ENCODE results near the gene USP5. TPM values are rescaled to one million over a fixed set of nuclear protein-coding genes. Genes with fewer than 3 reads are reported as not detected.
"Not testable (repeated sequence)": the region's sequence is repeated elsewhere in the genome, so short reads cannot be mapped to it uniquely, and the experiment has no call there.

The USP5 gene
- total and polyA plus RNA-seq, 2 of the 8 experiments (the other 6 are each of a cell fraction or from before 2014, with no cell fraction given) = 66.5 to 148 TPM

- POLR2A ChIA-PET (ENCODE audit: partially characterized antibody) = interaction anchor here (0.9 to 7.8 kb wide), 7 partner anchors 9 to 56 kb away, joined by 3 to 86 read pairs (median 6); partner anchors contain the start of genes ENO2, SPSB2 and TPI1
- H3K18ac ChIP-seq (ENCODE audit: extremely low read depth, low read length); H3K9me3 ChIP-seq (ENCODE audit: insufficient read depth in 2 of 2, low read depth in 1 of 2, low read length in 1 of 2); H4K20me1 ChIP-seq (replicated peaks in 1 of 2; ENCODE audit: control insufficient read depth in 1 of 2, insufficient read depth in 2 of 2, low read length in 2 of 2); H3K79me1 ChIP-seq (ENCODE audit: low read depth, low read length); H3K14ac ChIP-seq (ENCODE audit: insufficient read length); H3K56ac ChIP-seq (replicated peaks; ENCODE audit: insufficient read length, low read depth, low read length); H3K4ac ChIP-seq (replicated peaks; ENCODE audit: insufficient read length, low read depth, low read length); FAIRE-seq; H2BK120ac ChIP-seq (replicated peaks; ENCODE audit: low read depth, low read length); H2AFZ ChIP-seq (ENCODE audit: low read length); H3K4me1 ChIP-seq (replicated peaks in 1 of 4; ENCODE audit: control insufficient read depth in 3 of 4, insufficient read depth in 4 of 4, low read length in 3 of 4); DNase-seq (ENCODE audit: low read depth in 1 of 2, low spot score in 2 of 2); H3K79me2 ChIP-seq (ENCODE audit: control insufficient read depth in 1 of 2, insufficient read depth in 2 of 2, low read length in 2 of 2); H2BK20ac ChIP-seq (ENCODE audit: low read length); H3K23me2 ChIP-seq (ENCODE audit: low read depth, low read length); H3K9ac ChIP-seq (replicated peaks in 1 of 4; ENCODE audit: extremely low read depth in 1 of 4, low read depth in 3 of 4, low read length in 3 of 4); H3K36me3 ChIP-seq (ENCODE audit: control insufficient read depth in 2 of 4, insufficient read depth in 4 of 4, low read length in 3 of 4); H3K27me3 ChIP-seq (replicated peaks in 1 of 4; ENCODE audit: control insufficient read depth in 3 of 4, extremely low read depth in 1 of 4, insufficient read depth in 3 of 4, low read length in 3 of 4); H4K8ac ChIP-seq (ENCODE audit: extremely low read depth, insufficient read depth, low read length); H3K23ac ChIP-seq (ENCODE audit: insufficient read length); H4K91ac ChIP-seq (replicated peaks; ENCODE audit: insufficient read length, low read length); H2BK15ac ChIP-seq (ENCODE audit: low read length): not testable (repeated sequence)
- Histone ChIP-seq H3K27ac (ENCODE audit: low read depth, low read length) (peak overlapping the region; percentile 76; the same call in 1 of the 2 replicates), H2BK12ac (ENCODE audit: low read depth, low read length) (peak overlapping the region; percentile 10; the same call in 1 of the 2 replicates), H3K4me3 (ENCODE audit: extremely low read depth in 1 of 4, insufficient read depth in 2 of 4, low read depth in 3 of 4, low read length in 4 of 4) (peak overlapping the region in 1 of 4 experiments; percentile 53; a peak in 2 of 8 replicates), H2AK5ac (ENCODE audit: low read depth, low read length) (peak overlapping the region; percentile 82; the same call in 1 of the 2 replicates), H3K4me2 (ENCODE audit: insufficient read depth in 1 of 2, low read depth in 2 of 2, low read length in 2 of 2) (peak overlapping the region; percentile 47 to 65; a peak in 2 of 4 replicates), H4K5ac (ENCODE audit: insufficient read length, low read depth, low read length) (peak overlapping the region; percentile 60), H2BK5ac (ENCODE audit: low read depth, low read length) (peak overlapping the region; percentile 53; the same call in 1 of the 2 replicates)
- CTCF ChIA-PET (ENCODE audit: partially characterized antibody) = interaction anchor here (0.6 to 1.4 kb wide), 5 partner anchors 16 to 79 kb away, joined by 3 to 6 read pairs (median 4); no protein-coding TSS in a partner anchor
- WGBS, 2 experiments (ENCODE audit: extremely low coverage in 1 of 2, insufficient coverage in 1 of 2, insufficient read length in 1 of 2, insufficient replicate concordance in 2 of 2, low coverage in 1 of 2, low lambda C conversion rate in 2 of 2, missing lambda C conversion rate in 1 of 2) = 86% methylated on average over 21 of the region's 21 CpGs; no CpG with 5 or more reads in 1 of the 2 experiments
Observed at GRCh38 chr12:6889775-6890573, 38.0 kb downstream of the USP5 start.

All from H1 (cell line).